Measurements from ENCODE around the gene HIPK2. TPM values are rescaled to one million over a fixed set of nuclear protein-coding genes. Genes with fewer than 3 reads are reported as not detected.

Gene HIPK2
- total and polyA plus RNA-seq, 2 donors (not counting 3 experiments of a cell fraction or from before 2014, with no cell fraction given) = 9.0 to 43.8 TPM

- Histone ChIP-seq H3K4me3 (replicated peaks in 1 of 3; ENCODE audit: insufficient read depth in 1 of 3, low read depth in 1 of 3, low read length in 3 of 3) (no peak overlapping the region), H4K20me1 (replicated peaks; ENCODE audit: control insufficient read depth, extremely low read depth, insufficient read depth, low read length) (no peaks in the 10 kb centered on the region), H3K4me1 (ENCODE audit: control insufficient read depth, extremely low read depth, insufficient read depth, low read length) (peaks cover 3% of the 10 kb centered on the region), H3K9ac (replicated peaks; ENCODE audit: extremely low read depth, insufficient read depth, low read length) (no peak overlapping the region), H3K4me2 (ENCODE audit: insufficient read depth, low read length) (no peak overlapping the region), H3K9me3 (replicated peaks; ENCODE audit: control insufficient read depth, insufficient read depth, low read length) (no peaks in the 10 kb centered on the region), H3K36me3 (ENCODE audit: control insufficient read depth in 2 of 2, extremely low read depth in 1 of 2, insufficient read depth in 2 of 2, low read length in 2 of 2) (no peaks in the 10 kb centered on the region), H3K27ac (ENCODE audit: insufficient read depth, low read depth, low read length) (no peak overlapping the region), H3K9me1 (replicated peaks; ENCODE audit: control insufficient read depth, extremely low read depth, insufficient read depth, low read length) (no peaks in the 10 kb centered on the region), H3K79me2 (ENCODE audit: control insufficient read depth, insufficient read depth, low read length) (no peaks in the 10 kb centered on the region), H2AFZ (ENCODE audit: low read depth, low read length) (no peak overlapping the region), H3K27me3 (ENCODE audit: control insufficient read depth in 2 of 2, insufficient read depth in 2 of 2, low read length in 2 of 2) (peaks cover 4 to 13% of the 10 kb centered on the region in 2 experiments)
- POLR2A ChIA-PET = no interaction called here
- dilution Hi-C loops (cut with MboI; ENCODE audit: extremely low pct_ligation_motif_present, low sequenced_read_pairs) (no loop called here), intact Hi-C loops (cut with micrococcal nuclease) (no loop called here)
- CTCF ChIA-PET = no interaction called here
- no TSS peak for BruUV-seq (replicated peaks)
- no peak for TF ChIP-seq FOS (IDR thresholded peaks at IDR 0.05; ENCODE audit: borderline replicate concordance, insufficient read depth, low read length)
- DNase-seq (ENCODE audit: low read depth, low spot score) (no peak), FAIRE-seq (no peak)
These were observed 242.7 kb downstream of the HIPK2 start for GRCh38 chr7:139534966-139535651.

GRCh38 chr7:139534096-139534495 is 243.7 kb downstream of the HIPK2 start:
- no peak overlapping the region for H3K4me2 ChIP-seq (ENCODE audit: insufficient read depth, low read length)
- no peaks in the 10 kb centered on the region for H3K79me2 ChIP-seq (ENCODE audit: control insufficient read depth, insufficient read depth, low read length)
- BruUV-seq (replicated peaks) = no TSS peak
- H3K9me1 ChIP-seq (replicated peaks; ENCODE audit: control insufficient read depth, extremely low read depth, insufficient read depth, low read length) = no peaks in the 10 kb centered on the region
- no peaks in the 10 kb centered on the region for H3K9me3 ChIP-seq (replicated peaks; ENCODE audit: control insufficient read depth, insufficient read depth, low read length)
- ChIA-PET CTCF (no interaction called here), POLR2A (no interaction called here)
- H3K27me3 ChIP-seq (ENCODE audit: control insufficient read depth in 2 of 2, insufficient read depth in 2 of 2, low read length in 2 of 2) = peaks cover 8 to 13% of the 10 kb centered on the region in 2 experiments
- no peak overlapping the region for H3K9ac ChIP-seq (replicated peaks; ENCODE audit: extremely low read depth, insufficient read depth, low read length)
- no peaks in the 10 kb centered on the region for H4K20me1 ChIP-seq (replicated peaks; ENCODE audit: control insufficient read depth, extremely low read depth, insufficient read depth, low read length)
- TF ChIP-seq POLR2AphosphoS5 (IDR thresholded peaks at IDR 0.05; ENCODE audit: insufficient read depth, low read depth, low read length) (no peak), JUN (IDR thresholded peaks at IDR 0.05; ENCODE audit: borderline replicate concordance, insufficient read depth, insufficient read length, low read depth) (no peak)
- H3K4me3 ChIP-seq (replicated peaks in 1 of 3; ENCODE audit: insufficient read depth in 1 of 3, low read depth in 1 of 3, low read length in 3 of 3) = no peak overlapping the region
- H3K4me1 ChIP-seq (ENCODE audit: control insufficient read depth, extremely low read depth, insufficient read depth, low read length) = peaks cover 3% of the 10 kb centered on the region
- no peaks in the 10 kb centered on the region for H3K36me3 ChIP-seq (ENCODE audit: control insufficient read depth in 2 of 2, extremely low read depth in 1 of 2, insufficient read depth in 2 of 2, low read length in 2 of 2)
- FAIRE-seq (no peak), DNase-seq (ENCODE audit: low read depth, low spot score) (no peak)
- no peak overlapping the region for H3K27ac ChIP-seq (ENCODE audit: insufficient read depth, low read depth, low read length)
- H2AFZ ChIP-seq (ENCODE audit: low read depth, low read length) = no peak overlapping the region
- intact Hi-C loops (cut with micrococcal nuclease) = no loop called here
- dilution Hi-C loops (cut with MboI; ENCODE audit: extremely low pct_ligation_motif_present, low sequenced_read_pairs) = no loop called here

Measured in endothelial cell of umbilical vein (primary cell).